ENCODE measurements around the gene LAMC3. TPM values are rescaled to one million over a fixed set of nuclear protein-coding genes. Genes with fewer than 3 reads are reported as not detected.

LAMC3 gene
- total and polyA plus RNA-seq, 8 donors: 0.61 to 9.6 (median 0.93) TPM; not detected in 1

DNA sequence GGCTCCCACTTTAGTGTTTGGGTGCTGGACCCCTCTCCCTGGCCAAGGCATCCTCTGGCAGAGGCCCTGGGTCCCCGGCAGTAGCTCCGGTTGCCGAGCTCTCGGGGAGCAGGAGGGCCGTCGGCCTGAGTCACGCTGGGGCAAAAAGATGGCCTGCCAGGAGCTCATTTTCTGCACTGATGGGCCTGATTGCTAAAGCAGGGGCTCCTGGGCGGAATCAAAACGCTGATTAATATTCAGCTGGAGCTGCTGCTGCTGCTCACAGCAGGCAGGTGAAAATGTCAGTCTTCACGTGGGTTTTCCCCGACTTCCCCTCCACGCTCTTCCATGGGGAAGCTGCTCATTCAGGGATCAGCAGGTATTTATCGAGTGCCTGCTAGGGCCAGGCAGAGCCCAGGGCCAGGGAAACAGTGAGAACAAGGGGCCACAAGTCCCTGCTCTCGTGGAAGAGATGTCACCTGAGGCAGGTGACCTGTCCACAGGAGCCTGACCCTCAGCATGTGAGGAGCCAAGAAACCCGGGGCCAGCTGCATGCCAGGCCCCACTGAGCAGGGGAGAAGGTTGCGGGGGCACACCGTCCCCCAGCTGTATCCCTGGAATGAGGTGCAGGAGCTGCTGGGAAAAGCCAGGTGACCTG lies 22.1 kb downstream of the LAMC3 start:
- TF ChIP-seq POLR2A (IDR thresholded peaks at IDR 0.05) (no peak), EP300 (IDR thresholded peaks at IDR 0.05) (no peak), POLR2AphosphoS5 (IDR thresholded peaks at IDR 0.05) (no peak), CTCF (IDR thresholded peaks at IDR 0.05) (no peak)
- Histone ChIP-seq H3K4me3 (no peak overlapping the region), H3K27me3 (peaks cover 0 to 44% (median 0%) of the 10 kb centered on the region in 3 donors), H3K36me3 (no peaks in the 10 kb centered on the region), H3K27ac (no peak overlapping the region), H3K4me1 (no peaks in the 10 kb centered on the region), H3K9me3 (no peaks in the 10 kb centered on the region)
- intact Hi-C loops (cut with DNase I; ENCODE audit: low total_unique reads): no loop called here
- DNase-seq: no peak
- WGBS, 5 donors: 79 to 87% (median 83%) methylated on average over 16 to 17 of the region's 17 CpGs

DNA sequence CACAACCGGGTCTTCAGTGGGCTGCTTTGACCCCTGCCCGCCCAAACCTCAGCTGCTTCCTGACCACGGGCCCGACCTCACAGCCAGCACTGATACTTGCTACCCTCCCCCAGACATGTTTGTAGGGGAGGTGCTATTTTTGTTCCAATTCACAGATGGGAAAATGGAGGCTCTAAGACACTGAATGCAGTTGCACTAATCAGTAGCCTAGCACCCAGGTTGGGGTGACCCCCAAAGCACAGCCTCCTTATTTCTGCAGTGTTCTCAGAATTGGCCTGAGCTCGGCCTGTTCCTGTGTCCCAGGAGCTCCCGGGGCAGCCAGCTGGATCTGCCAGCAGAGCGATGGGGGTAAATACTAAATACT lies 22.6 kb downstream of the LAMC3 start:
- no peaks in the 10 kb centered on the region for H3K36me3 ChIP-seq
- TF ChIP-seq EP300 (IDR thresholded peaks at IDR 0.05): no peak
- TF ChIP-seq POLR2AphosphoS5 (IDR thresholded peaks at IDR 0.05): no peak
- TF ChIP-seq POLR2A (IDR thresholded peaks at IDR 0.05): no peak
- no peak for TF ChIP-seq CTCF (IDR thresholded peaks at IDR 0.05)
- no peak overlapping the region for H3K4me3 ChIP-seq
- H3K4me1 ChIP-seq: peaks cover 0 to 2% (median under 1%) of the 10 kb centered on the region in 4 donors
- intact Hi-C loops (cut with DNase I; ENCODE audit: low total_unique reads): no loop called here
- H3K27ac ChIP-seq: no peak overlapping the region
- WGBS, 5 donors: 68 to 78% (median 72%) methylated on average over 7 of the region's 7 CpGs
- H3K27me3 ChIP-seq: peaks cover 0 to 40% (median 0%) of the 10 kb centered on the region in 3 donors
- DNase-seq: no peak
- H3K9me3 ChIP-seq: no peaks in the 10 kb centered on the region

- DNase-seq: no peak
- WGBS, 5 donors: 86 to 95% (median 90%) methylated on average over 12 of the region's 12 CpGs
- H3K9me3 ChIP-seq: no peaks in the 10 kb centered on the region
- H3K27ac ChIP-seq: no peak overlapping the region
- H3K36me3 ChIP-seq: no peaks in the 10 kb centered on the region
- no peak overlapping the region for H3K4me3 ChIP-seq
- no peak for TF ChIP-seq EP300 (IDR thresholded peaks at IDR 0.05)
- no peak for TF ChIP-seq CTCF (IDR thresholded peaks at IDR 0.05)
- TF ChIP-seq POLR2A (IDR thresholded peaks at IDR 0.05): no peak
- TF ChIP-seq POLR2AphosphoS5 (IDR thresholded peaks at IDR 0.05): no peak
- H3K4me1 ChIP-seq: peaks cover 0 to 9% (median 4%) of the 10 kb centered on the region in 4 donors
- peaks cover 0 to 38% (median 0%) of the 10 kb centered on the region in 3 donors for H3K27me3 ChIP-seq
- intact Hi-C loops (cut with DNase I; ENCODE audit: low total_unique reads): no loop called here
Observed at GRCh38 chr9:131032384-131032783, 23.4 kb downstream of the LAMC3 start.

- TF ChIP-seq POLR2AphosphoS5 (IDR thresholded peaks at IDR 0.05): no peak
- no peak for TF ChIP-seq CTCF (IDR thresholded peaks at IDR 0.05)
- TF ChIP-seq EP300 (IDR thresholded peaks at IDR 0.05): no peak
- no peak for TF ChIP-seq POLR2A (IDR thresholded peaks at IDR 0.05)
- Histone ChIP-seq H3K9me3 (no peaks in the 10 kb centered on the region), H3K4me3 (no peak overlapping the region), H3K36me3 (no peaks in the 10 kb centered on the region), H3K27me3 (peaks cover 0 to 38% (median 0%) of the 10 kb centered on the region in 3 donors), H3K4me1 (peaks cover 0 to 16% (median 8%) of the 10 kb centered on the region in 4 donors), H3K27ac (no peak overlapping the region)
- DNase-seq: no peak
- 73 to 78% (median 75%) methylated on average over 23 to 27 of the region's 27 CpGs for WGBS, 5 donors
- intact Hi-C loops (cut with DNase I; ENCODE audit: low total_unique reads): no loop called here
Observed at GRCh38 chr9:131033269-131034224, 24.6 kb downstream of the LAMC3 start.

All from stomach (tissue), 9 donors.